Colon (tissue), 2 donors: ENCODE measurements around the gene CUX1.
"Not testable (repeated sequence)": the region's sequence is repeated elsewhere in the genome, so short reads cannot be mapped to it uniquely, and the experiment has no call there.

Source experiments
- FAIRE-seq: peaks from 2 replicates; lab custom pipeline; 2012; peaks lifted over from hg19 to GRCh38; lab: Jason Lieb, UNC
- donor health status: control.
- donor health status: control.

CUX1 gene

GRCh38 chr7:102103027-102103372 lies 285.6 kb downstream of the CUX1 start:
- FAIRE-seq = no peak

GRCh38 chr7:102104245-102104644 lies 286.8 kb downstream of the CUX1 start:
- no peak for FAIRE-seq

GRCh38 chr7:102106625-102107024 lies 289.2 kb downstream of the CUX1 start:
- no peak for FAIRE-seq

GRCh38 chr7:102107474-102108104 lies 290.2 kb downstream of the CUX1 start:
- no peak for FAIRE-seq

- FAIRE-seq = no peak
These were observed 293.9 kb downstream of the CUX1 start for GRCh38 chr7:102111061-102112041.

GRCh38 chr7:102115181-102115580 lies 297.8 kb downstream of the CUX1 start:
- no peak for FAIRE-seq

GRCh38 chr7:102115931-102116330 lies 298.5 kb downstream of the CUX1 start:
- no peak for FAIRE-seq

- no peak for FAIRE-seq
These were observed 300.3 kb downstream of the CUX1 start for GRCh38 chr7:102117743-102118142.

- FAIRE-seq = no peak
These were observed 301.8 kb downstream of the CUX1 start for GRCh38 chr7:102119213-102119651.

GRCh38 chr7:102119925-102120324 lies 302.5 kb downstream of the CUX1 start:
- no peak for FAIRE-seq

- no peak for FAIRE-seq
These were observed 303.3 kb downstream of the CUX1 start for GRCh38 chr7:102120666-102121195.

- no peak for FAIRE-seq
These were observed 304.6 kb downstream of the CUX1 start for GRCh38 chr7:102122026-102122425.

GRCh38 chr7:102125127-102125596 lies 307.7 kb downstream of the CUX1 start:
- no peak for FAIRE-seq

- no peak for FAIRE-seq
These were observed 310.9 kb downstream of the CUX1 start for GRCh38 chr7:102128303-102128702.

- no peak for FAIRE-seq
These were observed 312.4 kb downstream of the CUX1 start for GRCh38 chr7:102129636-102130370.

GRCh38 chr7:102132209-102132752 lies 314.9 kb downstream of the CUX1 start:
- FAIRE-seq = no peak

- FAIRE-seq = no peak
These were observed 321.2 kb downstream of the CUX1 start for GRCh38 chr7:102138676-102139075.

GRCh38 chr7:102140952-102141370 lies 323.5 kb downstream of the CUX1 start:
- FAIRE-seq = no peak

GRCh38 chr7:102142433-102142832 lies 325.0 kb downstream of the CUX1 start:
- FAIRE-seq = not testable (repeated sequence)

GRCh38 chr7:102146122-102146521 lies 328.7 kb downstream of the CUX1 start:
- no peak for FAIRE-seq

GRCh38 chr7:102147008-102147407 lies 329.6 kb downstream of the CUX1 start:
- no peak for FAIRE-seq

- FAIRE-seq = no peak
These were observed 331.4 kb downstream of the CUX1 start for GRCh38 chr7:102148799-102149198.
